Prostate gland (tissue), 2 donors: Measurements from ENCODE around the gene RAPGEF3. TPM values are rescaled to one million over a fixed set of nuclear protein-coding genes. Genes with fewer than 3 reads are reported as not detected.

ENCODE experiments used
- DNase-seq: peaks from one replicate; pipeline ENCODE4 v3.0.0-alpha.2; 2019; ENCODE audit warnings: low spot score
- H3K27ac ChIP-seq, 2 donors: fragments of 200-600 bp; sonication (generic); 2 replicates each; pipeline ENCODE4 v1.5.1; 2017 to 2019
- H3K27me3 ChIP-seq: fragments of 200-600 bp; sonication (generic); replicated peaks from 2 replicates; pipeline ENCODE4 v1.5.1; 2019; ENCODE audit not compliant: insufficient read depth
- H3K36me3 ChIP-seq, 2 donors: fragments of 200-600 bp; sonication (generic); 1 replicate in 1 of 2; 2 replicates in 1 of 2; pipeline versions ENCODE4 v1.5.1 to v1.8.1; 2017 to 2019
- H3K4me1 ChIP-seq: fragments of 200-600 bp; sonication (generic); replicated peaks from 2 replicates; pipeline ENCODE4 v1.5.1; 2019
- H3K4me3 ChIP-seq, 2 donors: fragments of 200-600 bp; sonication (generic); 2 replicates each; pipeline ENCODE4 v1.5.1; 2017 to 2019
- H3K9me3 ChIP-seq: fragments of 200-600 bp; sonication (generic); 2 replicates; pipeline ENCODE4 v1.5.1; 2017
- CTCF ChIP-seq, 4 experiments: fragments of 200-600 bp in 2 of 4; fragments of 450-650 bp in 2 of 4; sonication (generic) in 2 of 4; IDR thresholded peaks; 1 replicate in 3 of 4; 2 replicates in 1 of 4; pipeline ENCODE4 v1.5.1; 2016 to 2019; ENCODE audit warnings: antibody characterized with exemption in 4 of 4, mild to moderate bottlenecking in 2 of 4, moderate library complexity in 2 of 4
- POLR2A ChIP-seq: fragments of 450-650 bp; IDR thresholded peaks from one replicate; pipeline ENCODE4 v1.6.1; 2016; ENCODE audit warnings: antibody characterized with exemption, mild to moderate bottlenecking
- POLR2AphosphoS5 ChIP-seq: sonication (generic); formaldehyde crosslinking; IDR thresholded peaks from one replicate; pipeline ENCODE4 v1.6.1; 2017; ENCODE audit warnings: antibody characterized with exemption
- WGBS: methylation state at CpG from one replicate; pipeline ENCODE4 v1.1.5; 2018; 5-methylcytosine and 5-hydroxymethylcytosine counted together
- intact Hi-C: fragments of 100-400 bp; cut with DNase I; formaldehyde crosslinking; loops from one replicate; pipeline ENCODE4 v1.14.2; 2022
- total RNA-seq, 2 donors: library from RNA; depleted of rRNA; stranded (reverse); fragments of >200 nt; gene quantifications; one replicate each; pipeline ENCODE4 v1.1.0, GENCODE V29; 2016

RAPGEF3 gene
- total RNA-seq, 2 donors from 2014 or later = 19.1 to 28.5 TPM

- Histone ChIP-seq H3K27me3 (no peaks in the 10 kb centered on the region), H3K9me3 (no peaks in the 10 kb centered on the region), H3K36me3 (peaks cover 17 to 44% of the 10 kb centered on the region in 2 donors), H3K4me1 (no peaks in the 10 kb centered on the region), H3K27ac (no peak overlapping the region), H3K4me3 (no peak overlapping the region)
- no peak for TF ChIP-seq CTCF (IDR thresholded peaks at IDR 0.05)
- TF ChIP-seq POLR2A = no peak
- TF ChIP-seq POLR2AphosphoS5 = no peak
- DNase-seq = no peak
- WGBS = 62% methylated on average over 15 of the region's 15 CpGs
- intact Hi-C loops = no loop called here
These were observed 34.5 kb upstream of the RAPGEF3 start for GRCh38 chr12:47793015-47793681.

GRCh38 chr12:47791874-47792273, 33.2 kb upstream of the RAPGEF3 start:
- no peak for DNase-seq
- intact Hi-C loops = no loop called here
- Histone ChIP-seq H3K36me3 (peaks cover 30 to 46% of the 10 kb centered on the region in 2 donors), H3K4me1 (no peaks in the 10 kb centered on the region), H3K27ac (no peak overlapping the region), H3K27me3 (no peaks in the 10 kb centered on the region), H3K9me3 (no peaks in the 10 kb centered on the region), H3K4me3 (no peak overlapping the region)
- WGBS = 84% methylated on average over 14 of the region's 16 CpGs
- no peak for TF ChIP-seq POLR2AphosphoS5
- TF ChIP-seq POLR2A = no peak
- TF ChIP-seq CTCF (IDR thresholded peaks at IDR 0.05) = no peak

- Histone ChIP-seq H3K4me3 (no peak overlapping the region), H3K4me1 (no peaks in the 10 kb centered on the region), H3K36me3 (peaks cover 34 to 47% of the 10 kb centered on the region in 2 donors), H3K27me3 (no peaks in the 10 kb centered on the region), H3K27ac (no peak overlapping the region), H3K9me3 (no peaks in the 10 kb centered on the region)
- 78% methylated on average over 14 of the region's 14 CpGs for WGBS
- intact Hi-C loops = no loop called here
- no peak for DNase-seq
- TF ChIP-seq CTCF (IDR thresholded peaks at IDR 0.05) (no peak), POLR2A (no peak), POLR2AphosphoS5 (no peak)
These were observed 32.7 kb upstream of the RAPGEF3 start for GRCh38 chr12:47791351-47791746.

- no peaks in the 10 kb centered on the region for H3K27me3 ChIP-seq
- no peaks in the 10 kb centered on the region for H3K4me1 ChIP-seq
- intact Hi-C loops = no loop called here
- H3K27ac ChIP-seq = no peak overlapping the region
- H3K36me3 ChIP-seq = peaks cover 30 to 47% of the 10 kb centered on the region in 2 donors
- no peak overlapping the region for H3K4me3 ChIP-seq
- no peak for DNase-seq
- WGBS = 91% methylated on average over 18 of the region's 20 CpGs
- TF ChIP-seq POLR2A = no peak
- no peak for TF ChIP-seq CTCF (IDR thresholded peaks at IDR 0.05)
- TF ChIP-seq POLR2AphosphoS5 = no peak
- no peaks in the 10 kb centered on the region for H3K9me3 ChIP-seq
These were observed 32.1 kb upstream of the RAPGEF3 start for GRCh38 chr12:47790676-47791350.
